GM23338 (cell line): Measurements from ENCODE around the gene SLC8B1. TPM values are rescaled to one million over a fixed set of nuclear protein-coding genes. Genes with fewer than 3 reads are reported as not detected.

ENCODE experiments used
- ATAC-seq: fragments of 200-7000 bp; cut with Tn5 transposase; 3 replicates; pipeline ENCODE4 v1.9.1; 2020
- DNase-seq: peaks from one replicate; pipeline ENCODE4 v3.0.0-alpha.2; 2015; ENCODE audit warnings: low spot score
- H2AFZ ChIP-seq: fragments of 200-600 bp; sonication (generic); 2 replicates; pipeline ENCODE4 v1.8.0; 2016; ENCODE audit warnings: antibody characterized with exemption, mild to moderate bottlenecking, moderate library complexity
- H3F3A ChIP-seq: fragments of 200-600 bp; sonication (generic); replicated peaks from 2 replicates; pipeline ENCODE4 v1.8.0; 2017; ENCODE audit warnings: antibody characterized with exemption, mixed run types, low read depth
- H3K27ac ChIP-seq: fragments of 200-600 bp; sonication (generic); 2 replicates; pipeline ENCODE4 v1.6.1; 2016; ENCODE audit warnings: low read depth
- H3K27me3 ChIP-seq: fragments of 200-600 bp; sonication (generic); 2 replicates; pipeline ENCODE4 v1.8.0; 2016; ENCODE audit warnings: mild to moderate bottlenecking, mixed run types, moderate library complexity; ENCODE audit not compliant: insufficient read depth
- H3K36me3 ChIP-seq: fragments of 200-600 bp; sonication (generic); 2 replicates; pipeline ENCODE4 v1.8.0; 2016; ENCODE audit warnings: mild to moderate bottlenecking; ENCODE audit not compliant: insufficient read depth
- H3K4me1 ChIP-seq: fragments of 200-600 bp; sonication (generic); 2 replicates; pipeline ENCODE4 v1.8.0; 2016; ENCODE audit warnings: mild to moderate bottlenecking, moderate library complexity; ENCODE audit not compliant: insufficient read depth
- H3K4me2 ChIP-seq: fragments of 200-600 bp; sonication (generic); 2 replicates; pipeline ENCODE4 v1.7.1; 2017; ENCODE audit warnings: mixed run types
- H3K4me3 ChIP-seq: fragments of 200-600 bp; sonication (generic); 2 replicates; pipeline ENCODE4 v1.6.1; 2016; ENCODE audit warnings: mixed run types
- H3K79me2 ChIP-seq: fragments of 200-600 bp; sonication (generic); replicated peaks from 2 replicates; pipeline ENCODE4 v1.8.0; 2017; ENCODE audit warnings: mild to moderate bottlenecking; ENCODE audit not compliant: insufficient read depth
- H3K9me2 ChIP-seq: fragments of 200-600 bp; sonication (generic); 2 replicates; pipeline ENCODE4 v1.8.0; 2017; ENCODE audit not compliant: insufficient read depth
- H4K20me1 ChIP-seq: fragments of 200-600 bp; sonication (generic); replicated peaks from 2 replicates; pipeline ENCODE4 v1.8.0; 2017; ENCODE audit warnings: mild to moderate bottlenecking; ENCODE audit not compliant: insufficient read depth
- H3K27ac Mint-ChIP-seq: 2 replicates; pipeline ENCODE4 v1.8.0; 2020; ENCODE audit warnings: inconsistent platforms, mild to moderate bottlenecking, moderate library complexity, mixed read lengths
- H3K27me3 Mint-ChIP-seq: 3 replicates; pipeline ENCODE4 v1.8.0; 2022; ENCODE audit warnings: low read depth, mild to moderate bottlenecking, moderate library complexity, mixed read lengths, inconsistent platforms; ENCODE audit not compliant: insufficient read depth, poor library complexity
- H3K36me3 Mint-ChIP-seq: 3 replicates; pipeline ENCODE4 v1.8.0; 2021; ENCODE audit warnings: low read depth, mild to moderate bottlenecking, inconsistent platforms, moderate library complexity, mixed read lengths
- H3K4me1 Mint-ChIP-seq: 3 replicates; pipeline ENCODE4 v1.8.0; 2020; ENCODE audit warnings: mild to moderate bottlenecking, inconsistent platforms, mixed read lengths
- H3K4me3 Mint-ChIP-seq: 3 replicates; pipeline ENCODE4 v1.8.0; 2021; ENCODE audit warnings: moderate library complexity, mild to moderate bottlenecking, inconsistent platforms, mixed read lengths
- H3K9me3 Mint-ChIP-seq: 3 replicates; pipeline ENCODE4 v1.8.0; 2020; ENCODE audit warnings: moderate library complexity, mild to moderate bottlenecking, inconsistent platforms, mixed read lengths
- CREB1 ChIP-seq: fragments of 250-450 bp; sonication (Bioruptor Pico); IDR thresholded peaks from 2 replicates; pipeline ENCODE4 v1.5.0; 2020; ENCODE audit warnings: low read depth, mild to moderate bottlenecking, moderate library complexity
- CTCF ChIP-seq, 2 experiments: fragments of 200-600 bp in 1 of 2; sonication (generic) in 1 of 2; conservative IDR thresholded peaks; 2 replicates each; pipeline versions ENCODE4 v1.5.1 to v1.6.1; 2016 to 2017; ENCODE audit warnings: antibody characterized with exemption in 2 of 2, low read depth in 2 of 2, mild to moderate bottlenecking in 2 of 2, moderate library complexity in 1 of 2
- ETS1 ChIP-seq: IDR thresholded peaks from 2 replicates; pipeline ENCODE4 v1.6.1; 2016; ENCODE audit warnings: antibody characterized with exemption
- EZH2 ChIP-seq: fragments of 200-600 bp; sonication (generic); IDR thresholded peaks from one replicate; pipeline ENCODE4 v1.8.0; 2017; ENCODE audit warnings: antibody characterized with exemption, mild to moderate bottlenecking, low read depth; ENCODE audit not compliant: unreplicated experiment
- EZH2phosphoT487 ChIP-seq: fragments of 200-600 bp; sonication (generic); IDR thresholded peaks from one replicate; pipeline ENCODE4 v1.8.1; 2018; ENCODE audit warnings: antibody characterized with exemption; ENCODE audit not compliant: unreplicated experiment
- NANOG ChIP-seq: IDR thresholded peaks from 2 replicates; pipeline ENCODE4 v1.6.1; 2016; ENCODE audit warnings: antibody characterized with exemption, borderline replicate concordance
- POLR2AphosphoS5 ChIP-seq: IDR thresholded peaks from 2 replicates; pipeline ENCODE4 v1.6.1; 2016; ENCODE audit warnings: antibody characterized with exemption, low read depth
- STAT1 ChIP-seq: IDR thresholded peaks from one replicate; pipeline ENCODE4 v1.6.1; 2016; ENCODE audit warnings: antibody characterized with exemption; ENCODE audit not compliant: unreplicated experiment
- polyA plus RNA-seq: library from polyadenylated mRNA; unstranded; fragments of >200 nt; fragmentation: Nextera tagmentation; extraction: Ambion mirVana; gene quantifications from 2 replicates; pipeline ENCODE4 v1.2.1, GENCODE V29; 2016
- total RNA-seq: library from RNA; depleted of rRNA; stranded (reverse); fragments of >200 nt; shearing (Covaris generic); gene quantifications from 2 replicates; pipeline ENCODE4 v1.2.3, GENCODE V29; 2014

SLC8B1 gene
- total and polyA plus RNA-seq, 2 experiments from 2014 or later, result 6.0 to 8.9 TPM

GRCh38 chr12:113293100-113293499 lies 41.8 kb downstream of the SLC8B1 start (continued):
- TF ChIP-seq POLR2AphosphoS5 (no peak), CTCF (conservative IDR thresholded peaks at IDR 0.05; ENCODE audit: low read depth in 2 of 2) (no peak), EZH2 (no peak), STAT1 (no peak)

GRCh38 chr12:113292547-113292946 lies 42.4 kb downstream of the SLC8B1 start:
- Histone ChIP-seq H4K20me1 (no peaks in the 10 kb centered on the region), H3K9me2 (no peaks in the 10 kb centered on the region), H3K4me3 (no peak overlapping the region), H3F3A (no peaks in the 10 kb centered on the region), H3K36me3 (no peaks in the 10 kb centered on the region), H3K27me3 (no peaks in the 10 kb centered on the region), H3K79me2 (no peaks in the 10 kb centered on the region), H3K4me2 (no peak overlapping the region), H3K4me1 (no peaks in the 10 kb centered on the region), H3K27ac (no peak overlapping the region), H2AFZ (no peak overlapping the region)
- peaks cover 4% of the 10 kb centered on the region for H3K27me3 Mint-ChIP-seq
- DNase-seq (no peak), ATAC-seq (no peak)
- 0 out of 3 replicates have a peak, but pooled peaks cover 2% of the 10 kb centered on the region for H3K4me1 Mint-ChIP-seq
- H3K9me3 Mint-ChIP-seq, result no peaks in the 10 kb centered on the region
- no peak overlapping the region for H3K4me3 Mint-ChIP-seq
- no peak overlapping the region for H3K27ac Mint-ChIP-seq
- H3K36me3 Mint-ChIP-seq, result peaks cover 12% of the 10 kb centered on the region
- no peak for TF ChIP-seq EZH2phosphoT487
- TF ChIP-seq STAT1, result no peak
- TF ChIP-seq CTCF (conservative IDR thresholded peaks at IDR 0.05; ENCODE audit: low read depth in 2 of 2), result no peak
- TF ChIP-seq NANOG, result no peak
- TF ChIP-seq POLR2AphosphoS5, result no peak
- TF ChIP-seq ETS1, result no peak

GRCh38 chr12:113292091-113292490 lies 42.8 kb downstream of the SLC8B1 start:
- Histone ChIP-seq H2AFZ (no peak overlapping the region), H4K20me1 (no peaks in the 10 kb centered on the region), H3K4me3 (no peak overlapping the region), H3K4me1 (no peaks in the 10 kb centered on the region), H3K4me2 (no peak overlapping the region), H3K27me3 (no peaks in the 10 kb centered on the region), H3K79me2 (no peaks in the 10 kb centered on the region), H3K9me2 (no peaks in the 10 kb centered on the region), H3K27ac (no peak overlapping the region), H3K36me3 (no peaks in the 10 kb centered on the region), H3F3A (no peaks in the 10 kb centered on the region)
- H3K27ac Mint-ChIP-seq, result no peak overlapping the region
- ATAC-seq (no peak), DNase-seq (no peak)
- no peak overlapping the region for H3K4me3 Mint-ChIP-seq
- H3K36me3 Mint-ChIP-seq, result peaks cover 12% of the 10 kb centered on the region
- no peaks in the 10 kb centered on the region for H3K9me3 Mint-ChIP-seq
- 0 out of 3 replicates have a peak, but pooled peaks cover 2% of the 10 kb centered on the region for H3K4me1 Mint-ChIP-seq
- H3K27me3 Mint-ChIP-seq, result peaks cover 4% of the 10 kb centered on the region
- TF ChIP-seq NANOG, result no peak
- TF ChIP-seq CREB1 (CRISPR knock-in tag), result no peak
- no peak for TF ChIP-seq CTCF (conservative IDR thresholded peaks at IDR 0.05; ENCODE audit: low read depth in 2 of 2)
- no peak for TF ChIP-seq EZH2
- no peak for TF ChIP-seq POLR2AphosphoS5
- TF ChIP-seq STAT1, result no peak
